DND-41 (cell line): ENCODE results near the gene HHLA2.
"Not testable (repeated sequence)": the region's sequence is repeated elsewhere in the genome, so short reads cannot be mapped to it uniquely, and the experiment has no call there.

Experiments used
- EZH2 ChIP-seq: IDR thresholded peaks from 3 replicates; pipeline ENCODE4 v1.6.1; 2012; ENCODE audit warnings: borderline replicate concordance, low read depth, mild to moderate bottlenecking, moderate library complexity, low read length, inconsistent platforms; ENCODE audit not compliant: severe bottlenecking
- TF ChIP-seq, protein P1 (sequence below): IDR thresholded peaks from 2 replicates; pipeline ENCODE4 v1.5.1; 2012; ENCODE audit warnings: borderline replicate concordance, low read length, moderate library complexity, mild to moderate bottlenecking; ENCODE audit not compliant: poor library complexity, severe bottlenecking; ENCODE audit errors: extremely low read depth

DNA sequence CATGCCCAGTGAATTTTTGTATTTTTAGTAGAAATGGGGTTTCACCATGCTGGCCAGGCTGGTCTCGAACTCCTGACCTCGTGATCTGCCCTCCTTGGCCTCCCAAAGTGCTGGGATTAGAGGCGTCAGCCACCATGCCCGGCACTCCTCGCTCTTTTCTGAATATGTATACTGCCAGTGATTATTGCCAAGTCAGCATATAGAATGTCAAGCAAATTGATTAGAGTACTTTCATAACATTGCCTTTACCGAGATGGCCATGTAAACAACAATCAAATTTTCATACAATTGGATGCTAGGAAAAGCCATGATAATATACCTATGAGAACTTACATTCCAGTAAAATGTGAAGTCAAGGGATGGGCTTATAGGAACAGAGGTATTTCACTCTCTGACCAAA is 8.2 kb upstream of the HHLA2 start:
- TF ChIP-seq, protein P1, sequence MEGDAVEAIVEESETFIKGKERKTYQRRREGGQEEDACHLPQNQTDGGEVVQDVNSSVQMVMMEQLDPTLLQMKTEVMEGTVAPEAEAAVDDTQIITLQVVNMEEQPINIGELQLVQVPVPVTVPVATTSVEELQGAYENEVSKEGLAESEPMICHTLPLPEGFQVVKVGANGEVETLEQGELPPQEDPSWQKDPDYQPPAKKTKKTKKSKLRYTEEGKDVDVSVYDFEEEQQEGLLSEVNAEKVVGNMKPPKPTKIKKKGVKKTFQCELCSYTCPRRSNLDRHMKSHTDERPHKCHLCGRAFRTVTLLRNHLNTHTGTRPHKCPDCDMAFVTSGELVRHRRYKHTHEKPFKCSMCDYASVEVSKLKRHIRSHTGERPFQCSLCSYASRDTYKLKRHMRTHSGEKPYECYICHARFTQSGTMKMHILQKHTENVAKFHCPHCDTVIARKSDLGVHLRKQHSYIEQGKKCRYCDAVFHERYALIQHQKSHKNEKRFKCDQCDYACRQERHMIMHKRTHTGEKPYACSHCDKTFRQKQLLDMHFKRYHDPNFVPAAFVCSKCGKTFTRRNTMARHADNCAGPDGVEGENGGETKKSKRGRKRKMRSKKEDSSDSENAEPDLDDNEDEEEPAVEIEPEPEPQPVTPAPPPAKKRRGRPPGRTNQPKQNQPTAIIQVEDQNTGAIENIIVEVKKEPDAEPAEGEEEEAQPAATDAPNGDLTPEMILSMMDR, result not testable (repeated sequence)
- TF ChIP-seq EZH2, result not testable (repeated sequence)
